Right cardiac atrium (tissue), 5 donors: ENCODE measurements around the gene ARSB. TPM values are rescaled to one million over a fixed set of nuclear protein-coding genes. Genes with fewer than 3 reads are reported as not detected.
"Not testable (repeated sequence)": the region's sequence is repeated elsewhere in the genome, so short reads cannot be mapped to it uniquely, and the experiment has no call there.

Experiments
- ATAC-seq, 2 donors: fragments of 200-7000 bp; cut with Tn5 transposase; one replicate each; pipeline versions ENCODE4 v1.8.0 to v1.9.1; 2020; ENCODE audit warnings: moderate library complexity in 2 of 2, mild to moderate bottlenecking in 1 of 2
- DNase-seq, 3 donors: peaks; one replicate each; pipeline ENCODE4 v3.0.0-alpha.2; 2020
- H3K27ac ChIP-seq: one replicate; pipeline ENCODE4 v1.5.1; 2013; ENCODE audit warnings: mild to moderate bottlenecking, low read length, control low read depth, moderate library complexity
- H3K27me3 ChIP-seq: one replicate; pipeline ENCODE4 v1.6.1; 2013; ENCODE audit not compliant: control insufficient read depth, insufficient read depth
- H3K4me1 ChIP-seq: one replicate; pipeline ENCODE4 v1.6.1; 2013; ENCODE audit warnings: low read length; ENCODE audit not compliant: control insufficient read depth, insufficient read depth
- H3K4me3 ChIP-seq: one replicate; pipeline ENCODE4 v1.5.1; 2013; ENCODE audit warnings: low read length, control low read depth
- H3K9me3 ChIP-seq: one replicate; pipeline ENCODE4 v1.6.1; 2013; ENCODE audit warnings: low read length; ENCODE audit not compliant: control insufficient read depth
- WGBS: extraction: QIAGEN DNeasy Blood & Tissue Kit; methylation state at CpG from one replicate; pipeline ENCODE4 v1.1.7; 2013; 5-methylcytosine and 5-hydroxymethylcytosine counted together
- intact Hi-C, 4 donors: fragments of 100-400 bp; cut with DNase I; formaldehyde crosslinking; loops; one replicate each; pipeline versions ENCODE4 v1.11.0 to v1.14.0; 2022 to 2023
- polyA plus RNA-seq: library from polyadenylated mRNA; stranded (reverse); fragments of 200-250 nt; gene quantifications from one replicate; pipeline ENCODE4 v1.2.3, GENCODE V29; 2013
- total RNA-seq, 4 donors: library from RNA; stranded (reverse); fragmentation: NEBNext Ultra II Directional; extraction: Animal tissue kit (Norgen Biotek cat#: 25700); gene quantifications; one replicate each; pipeline ENCODE4 v1.2.1, GENCODE V29; 2021
- donor health status: healthy with polysubstance abuse.
- donor health status: DM: no; HTN: yes; CAD: no.
- donor health status: DM: no; HTN: no; CAD: no.
- donor health status: DM: no; HTN: yes; CAD: no; lungs with severe emphysema.
- donor health status: DM: yes; HTN: yes; CAD: no.

ARSB gene
- total and polyA plus RNA-seq, 5 donors: 4.8 to 14.1 (median 13.6) TPM

GRCh38 chr5:78881884-78882283 is 103.2 kb downstream of the ARSB start:
- 65% methylated on average over 3 of the region's 3 CpGs for WGBS
- ATAC-seq (no peak), DNase-seq (no peak)
- Histone ChIP-seq H3K4me1 (no peaks in the 10 kb centered on the region), H3K9me3 (no peaks in the 10 kb centered on the region), H3K4me3 (no peak overlapping the region), H3K27ac (no peak overlapping the region), H3K27me3 (no peaks in the 10 kb centered on the region)
- intact Hi-C loops: loop anchor here in 1 of 4 donors (10.0 kb wide), 1 partner anchor 47 kb away; no protein-coding TSS in a partner anchor

- Histone ChIP-seq H3K4me3 (no peak overlapping the region), H3K4me1 (no peaks in the 10 kb centered on the region), H3K9me3 (no peaks in the 10 kb centered on the region), H3K27ac (no peak overlapping the region), H3K27me3 (no peaks in the 10 kb centered on the region)
- DNase-seq: no peak
- 86% methylated on average over 10 of the region's 10 CpGs for WGBS
- no peak for ATAC-seq
- intact Hi-C loops: no loop called here
Measured at GRCh38 chr5:78879516-78879915, 105.6 kb downstream of the ARSB start.

GRCh38 chr5:78866076-78866475 is 119.0 kb downstream of the ARSB start:
- H3K4me3 ChIP-seq, ATAC-seq, H3K9me3 ChIP-seq, intact Hi-C loops, H3K27ac ChIP-seq, DNase-seq, H3K4me1 ChIP-seq, H3K27me3 ChIP-seq: not testable (repeated sequence)
- 95% methylated on average over 2 of the region's 2 CpGs for WGBS

GRCh38 chr5:78858364-78858763 is 126.7 kb downstream of the ARSB start:
- 72% methylated on average over 1 of the region's 1 CpG for WGBS

GRCh38 chr5:78855026-78855425 is 130.1 kb downstream of the ARSB start:
- Histone ChIP-seq H3K9me3 (no peaks in the 10 kb centered on the region), H3K4me3 (no peak overlapping the region), H3K27me3 (no peaks in the 10 kb centered on the region), H3K27ac (no peak overlapping the region), H3K4me1 (no peaks in the 10 kb centered on the region)
- DNase-seq (no peak), ATAC-seq (no peak)
- 100% methylated on average over 2 of the region's 2 CpGs for WGBS
- intact Hi-C loops: no loop called here

More at GRCh38 chr5:78858364-78858763, 126.7 kb downstream of the ARSB start:
- Histone ChIP-seq H3K27me3 (no peaks in the 10 kb centered on the region), H3K4me1 (no peaks in the 10 kb centered on the region), H3K9me3 (no peaks in the 10 kb centered on the region), H3K27ac (no peak overlapping the region), H3K4me3 (no peak overlapping the region)
- intact Hi-C loops: no loop called here
- DNase-seq (no peak), ATAC-seq (no peak)

GRCh38 chr5:78851891-78852290 is 133.2 kb downstream of the ARSB start:
- H3K9me3 ChIP-seq, DNase-seq, H3K27ac ChIP-seq, intact Hi-C loops, H3K27me3 ChIP-seq, H3K4me1 ChIP-seq, ATAC-seq, H3K4me3 ChIP-seq: not testable (repeated sequence)
- WGBS: 95% methylated on average over 4 of the region's 4 CpGs

GRCh38 chr5:78845470-78845869 is 139.6 kb downstream of the ARSB start:
- no peak overlapping the region for H3K4me3 ChIP-seq
- DNase-seq (no peak), ATAC-seq (no peak)
- H3K27ac ChIP-seq: no peak overlapping the region
- H3K9me3 ChIP-seq: no peaks in the 10 kb centered on the region
- no peaks in the 10 kb centered on the region for H3K4me1 ChIP-seq
- H3K27me3 ChIP-seq: no peaks in the 10 kb centered on the region
- WGBS: 95% methylated on average over 3 of the region's 3 CpGs
- intact Hi-C loops: no loop called here

- Histone ChIP-seq H3K4me1 (no peaks in the 10 kb centered on the region), H3K4me3 (no peak overlapping the region), H3K9me3 (no peaks in the 10 kb centered on the region), H3K27me3 (no peaks in the 10 kb centered on the region), H3K27ac (no peak overlapping the region)
- DNase-seq: no peak
- intact Hi-C loops: no loop called here
- WGBS: 82% methylated on average over 1 of the region's 1 CpG
- ATAC-seq: no peak
Measured at GRCh38 chr5:78843436-78843835, 141.7 kb downstream of the ARSB start.

GRCh38 chr5:78841767-78842166 is 143.3 kb downstream of the ARSB start:
- no peak overlapping the region for H3K27ac ChIP-seq
- no peak overlapping the region for H3K4me3 ChIP-seq
- intact Hi-C loops: no loop called here
- ATAC-seq: no peak
- no peaks in the 10 kb centered on the region for H3K9me3 ChIP-seq
- no peaks in the 10 kb centered on the region for H3K4me1 ChIP-seq
- DNase-seq: no peak
- no peaks in the 10 kb centered on the region for H3K27me3 ChIP-seq
- 55% methylated on average over 2 of the region's 2 CpGs for WGBS

- ATAC-seq: no peak
- H3K4me3 ChIP-seq: no peak overlapping the region
- H3K27me3 ChIP-seq: no peaks in the 10 kb centered on the region
- no peaks in the 10 kb centered on the region for H3K9me3 ChIP-seq
- H3K4me1 ChIP-seq: no peaks in the 10 kb centered on the region
- no peak for DNase-seq
- 93% methylated on average over 3 of the region's 3 CpGs for WGBS
- no peak overlapping the region for H3K27ac ChIP-seq
- intact Hi-C loops: loop anchor here in 1 of 4 donors (10.0 kb wide), 1 partner anchor 46 kb away; no protein-coding TSS in a partner anchor
Measured at GRCh38 chr5:78838753-78839152, 146.4 kb downstream of the ARSB start.

- no peak for DNase-seq
- H3K27me3 ChIP-seq: no peaks in the 10 kb centered on the region
- no peak for ATAC-seq
- no peak overlapping the region for H3K27ac ChIP-seq
- H3K9me3 ChIP-seq: no peaks in the 10 kb centered on the region
- no peak overlapping the region for H3K4me3 ChIP-seq
- no peaks in the 10 kb centered on the region for H3K4me1 ChIP-seq
- 95% methylated on average over 5 of the region's 5 CpGs for WGBS
- intact Hi-C loops: loop anchor here in 1 of 4 donors (10.0 kb wide), 1 partner anchor 47 kb away; no protein-coding TSS in a partner anchor
Measured at GRCh38 chr5:78837836-78838235, 147.3 kb downstream of the ARSB start.

- ATAC-seq: no peak
- 87% methylated on average over 9 of the region's 9 CpGs for WGBS
- H3K27me3 ChIP-seq: no peaks in the 10 kb centered on the region
- H3K9me3 ChIP-seq: no peaks in the 10 kb centered on the region
- DNase-seq: no peak
- intact Hi-C loops: loop anchor here in 1 of 4 donors (10.0 kb wide), 1 partner anchor 50 kb away; no protein-coding TSS in a partner anchor
- H3K27ac ChIP-seq: no peak overlapping the region
- no peak overlapping the region for H3K4me3 ChIP-seq
- H3K4me1 ChIP-seq: peaks cover 4% of the 10 kb centered on the region
Measured at GRCh38 chr5:78835176-78835575, 149.9 kb downstream of the ARSB start.
